Breast epithelium (tissue), 3 donors: ENCODE measurements around the gene PDK1.

ENCODE experiments used
- CTCF ChIP-seq, 3 donors: fragments of 450-650 bp; IDR thresholded peaks; one replicate each; pipeline ENCODE4 v1.5.1; 2016 to 2017; ENCODE audit warnings: antibody characterized with exemption in 3 of 3, mild to moderate bottlenecking in 3 of 3, moderate library complexity in 3 of 3
- POLR2A ChIP-seq: fragments of 450-650 bp; IDR thresholded peaks from one replicate; pipeline ENCODE4 v1.6.1; 2016; ENCODE audit warnings: antibody characterized with exemption, mild to moderate bottlenecking, moderate library complexity

- no peak for TF ChIP-seq CTCF (IDR thresholded peaks at IDR 0.05)
- no peak for TF ChIP-seq POLR2A
These were observed 4.8 kb downstream of the PDK1 start for GRCh38 chr2:172560721-172561120.
